Activated CD4-positive, alpha-beta T cell treated with anti-CD3 and anti-CD28 coated beads for 36 hours (primary cell): ENCODE measurements around the gene GRK4. TPM values are rescaled to one million over a fixed set of nuclear protein-coding genes. Genes with fewer than 3 reads are reported as not detected.

ENCODE experiments used
- ATAC-seq: fragments of 200-7000 bp; cut with Tn5 transposase; one replicate; pipeline ENCODE4 v1.10.0; 2021; ENCODE audit warnings: mild to moderate bottlenecking, moderate library complexity
- CTCF ChIA-PET: fragments of 350-600 bp; sonication (Branson Sonifier 250); formaldehyde crosslinking; loops from one replicate; lab custom pipeline; 2021; ENCODE audit warnings: antibody characterized with exemption; lab: Charles Lee
- POLR2A ChIA-PET: fragments of 350-600 bp; sonication (Branson Sonifier 250); formaldehyde crosslinking; loops from one replicate; lab custom pipeline; 2021; ENCODE audit warnings: antibody characterized with exemption, inconsistent platforms; lab: Charles Lee
- DNase-seq: peaks from one replicate; pipeline ENCODE4 v3.0.0-alpha.2; 2020
- H3K27ac Mint-ChIP-seq: one replicate; pipeline ENCODE4 v1.8.0; 2021; ENCODE audit warnings: mixed read lengths
- H3K27me3 Mint-ChIP-seq: one replicate; pipeline ENCODE4 v1.8.0; 2021; ENCODE audit warnings: mixed read lengths
- H3K36me3 Mint-ChIP-seq: one replicate; pipeline ENCODE4 v1.8.0; 2021; ENCODE audit warnings: low read depth, mixed read lengths
- H3K4me1 Mint-ChIP-seq: one replicate; pipeline ENCODE4 v1.8.0; 2021; ENCODE audit warnings: mixed read lengths
- H3K4me3 Mint-ChIP-seq: one replicate; pipeline ENCODE4 v1.8.0; 2021; ENCODE audit warnings: mild to moderate bottlenecking, moderate library complexity, mixed read lengths
- H3K9me3 Mint-ChIP-seq: one replicate; pipeline ENCODE4 v1.8.0; 2021; ENCODE audit warnings: low read depth, mixed read lengths
- intact Hi-C, 2 experiments: fragments of 100-400 bp; cut with DNase I in 1 of 2; cut with micrococcal nuclease in 1 of 2; formaldehyde crosslinking; loops; one replicate each; pipeline versions ENCODE4 v1.14.2 to v1.15.1; 2022 to 2024; cut with DNase I, micrococcal nuclease
- total RNA-seq, 2 experiments: library from RNA; stranded (reverse); gene quantifications; one replicate each; pipeline ENCODE4 v1.2.3, GENCODE V29; 2021

Gene GRK4
- total RNA-seq, 2 experiments from 2014 or later = 2.4 to 2.5 TPM

DNA sequence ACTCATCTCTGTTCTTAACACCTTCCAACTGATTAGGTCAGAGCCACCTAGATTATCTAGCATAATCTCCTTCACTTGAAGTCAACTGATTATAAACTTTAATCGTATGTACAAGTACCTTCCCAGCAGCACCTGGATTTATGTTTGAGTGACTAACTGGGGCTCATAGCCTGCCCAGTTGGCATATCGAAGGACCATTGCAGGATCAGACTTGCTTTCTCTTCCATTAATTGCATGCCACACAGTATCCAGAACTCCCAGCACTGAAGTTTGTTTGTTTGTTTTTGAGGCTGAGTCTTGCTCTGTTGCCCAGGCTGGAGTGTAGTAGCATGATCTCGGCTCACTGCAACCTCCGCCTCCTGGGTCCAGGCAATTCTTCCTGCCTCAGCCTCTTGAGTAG, 27.9 kb downstream of the GRK4 start:
- intact Hi-C loops = no loop called here
- ATAC-seq = no peak
- H3K27me3 Mint-ChIP-seq = peaks cover 5% of the 10 kb centered on the region
- H3K27ac Mint-ChIP-seq = no peak overlapping the region
- CTCF ChIA-PET = interaction anchor here (1.8 kb wide), 1 partner anchor 13 kb away, joined by 7 read pairs; no protein-coding TSS in a partner anchor
- no peaks in the 10 kb centered on the region for H3K9me3 Mint-ChIP-seq
- DNase-seq = no peak
- H3K4me1 Mint-ChIP-seq = no peaks in the 10 kb centered on the region
- no peak overlapping the region for H3K4me3 Mint-ChIP-seq
- POLR2A ChIA-PET = interaction anchor here (0.6 kb wide), 1 partner anchor 288 kb away, joined by 3 read pairs; no protein-coding TSS in a partner anchor
- H3K36me3 Mint-ChIP-seq = no peaks in the 10 kb centered on the region

DNA sequence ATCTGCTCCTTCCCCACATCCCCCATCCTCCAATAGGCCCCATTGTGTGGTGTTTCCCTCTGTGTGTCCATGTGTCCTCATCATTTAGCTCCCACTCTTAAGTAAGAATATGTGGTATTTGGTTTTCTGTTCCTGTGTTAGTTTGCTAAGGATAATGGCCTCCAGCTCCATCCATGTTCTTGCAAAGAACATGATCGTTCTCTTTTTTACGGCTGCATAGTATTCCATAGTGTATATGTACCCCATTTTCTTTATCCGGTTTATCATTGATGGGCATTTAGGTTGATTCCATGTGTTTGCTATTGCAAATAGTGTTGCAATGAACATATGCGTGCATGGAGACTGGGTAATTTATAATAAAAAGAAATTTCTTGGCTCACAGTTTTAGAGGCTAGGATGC, 31.5 kb downstream of the GRK4 start:
- ChIA-PET CTCF (interaction anchor here (1.5 to 1.6 kb wide), 2 partner anchors 17 to 39 kb away, joined by 3 to 5 read pairs; no protein-coding TSS in a partner anchor), POLR2A (no interaction called here)
- H3K36me3 Mint-ChIP-seq = no peaks in the 10 kb centered on the region
- no peak for ATAC-seq
- no peak overlapping the region for H3K4me3 Mint-ChIP-seq
- intact Hi-C loops = no loop called here
- no peak for DNase-seq
- no peak overlapping the region for H3K27ac Mint-ChIP-seq
- no peaks in the 10 kb centered on the region for H3K9me3 Mint-ChIP-seq
- H3K27me3 Mint-ChIP-seq = peaks cover 2% of the 10 kb centered on the region
- H3K4me1 Mint-ChIP-seq = no peaks in the 10 kb centered on the region

DNA sequence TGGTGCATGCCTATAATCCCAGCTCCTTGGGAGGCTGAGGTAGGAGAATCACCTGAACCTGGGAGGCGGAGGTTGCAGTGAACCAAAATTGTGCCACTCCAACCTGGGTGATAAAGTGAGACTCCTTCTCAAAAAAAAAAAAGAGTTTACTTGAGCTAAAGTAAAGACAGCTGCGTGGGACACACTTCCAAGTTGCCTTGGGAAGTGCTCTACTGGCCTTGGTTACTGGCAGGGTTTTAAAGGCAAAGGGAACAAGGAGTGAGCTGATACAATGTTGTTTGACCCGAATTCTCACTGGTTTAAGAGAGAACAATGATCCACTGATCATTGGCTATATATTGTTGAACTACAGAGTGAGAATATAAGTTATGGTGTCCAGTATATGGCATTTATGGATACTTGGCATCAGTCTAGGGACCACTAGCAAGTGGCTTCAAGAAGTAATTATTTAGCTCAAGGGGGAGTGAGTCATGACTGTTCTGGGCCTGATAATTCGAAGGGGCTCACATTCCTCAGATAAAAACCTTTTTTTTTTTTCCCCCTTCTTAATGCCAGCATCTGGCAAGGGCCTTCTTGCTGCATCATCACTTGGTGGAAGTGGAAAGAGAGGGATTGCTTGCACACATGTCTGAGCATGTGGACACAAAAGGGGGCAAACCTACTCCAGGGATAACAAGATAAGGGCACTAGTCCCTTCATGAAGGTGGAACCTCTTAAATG, 32.3 kb downstream of the GRK4 start:
- ATAC-seq (no peak), DNase-seq (no peak)
- no peaks in the 10 kb centered on the region for H3K36me3 Mint-ChIP-seq
- peaks cover 2% of the 10 kb centered on the region for H3K27me3 Mint-ChIP-seq
- no peak overlapping the region for H3K4me3 Mint-ChIP-seq
- intact Hi-C loops = no loop called here
- no peak overlapping the region for H3K27ac Mint-ChIP-seq
- ChIA-PET POLR2A (no interaction called here), CTCF (interaction anchor here (0.7 kb wide), 1 partner anchor 62 kb away, joined by 3 read pairs; no protein-coding TSS in a partner anchor)
- H3K4me1 Mint-ChIP-seq = no peaks in the 10 kb centered on the region
- H3K9me3 Mint-ChIP-seq = no peaks in the 10 kb centered on the region

DNA sequence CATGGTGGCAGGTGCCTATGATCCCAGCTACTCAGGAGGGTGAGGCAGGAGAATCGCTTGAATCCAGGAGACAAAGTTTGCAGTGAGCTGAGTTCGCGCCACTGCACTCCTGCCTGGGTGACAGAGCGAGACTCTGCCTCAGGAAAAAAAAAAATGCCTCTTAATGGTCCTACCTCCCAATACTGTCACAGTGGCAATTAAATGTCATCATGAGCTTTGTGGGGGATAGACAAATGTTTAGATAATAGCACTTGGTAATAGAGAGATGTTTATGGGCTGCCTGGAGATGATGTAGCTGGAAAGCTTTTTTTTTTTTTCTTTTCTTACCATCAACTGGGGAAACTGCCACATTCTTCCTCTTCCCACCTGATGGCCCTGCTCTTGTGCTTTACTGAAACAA, 33.0 kb downstream of the GRK4 start:
- intact Hi-C loops = no loop called here
- POLR2A ChIA-PET = no interaction called here

DNA sequence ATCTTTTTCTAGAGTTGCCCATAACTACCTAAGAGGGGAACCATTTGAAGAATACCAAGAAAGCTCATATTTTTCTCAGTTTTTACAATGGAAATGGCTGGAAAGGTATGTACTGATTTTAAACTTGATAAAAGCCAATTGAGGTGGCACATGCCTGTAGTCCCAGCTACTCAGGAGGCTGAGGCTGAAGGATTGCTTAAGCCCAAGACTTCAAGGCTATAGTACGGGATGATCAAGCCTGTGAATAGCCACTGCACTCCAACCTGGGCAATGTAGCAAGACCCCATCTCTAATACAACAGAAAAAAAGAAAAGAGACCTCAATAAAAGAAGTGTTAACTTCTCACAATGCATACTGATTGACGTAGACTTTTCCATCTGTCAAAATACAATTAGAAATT, 44.4 kb downstream of the GRK4 start:
- H3K36me3 Mint-ChIP-seq = no peaks in the 10 kb centered on the region
- H3K9me3 Mint-ChIP-seq = no peaks in the 10 kb centered on the region
- DNase-seq = no peak
- H3K4me1 Mint-ChIP-seq = peaks cover 13% of the 10 kb centered on the region
- POLR2A ChIA-PET = no interaction called here
- H3K27ac Mint-ChIP-seq = no peak overlapping the region
- CTCF ChIA-PET = interaction anchor here (0.6 to 1.2 kb wide), 2 partner anchors 29 to 30 kb away, joined by 3 read pairs; no protein-coding TSS in a partner anchor
- no peak for ATAC-seq
- intact Hi-C loops = loop anchor here in 1 of 2 experiments (2.0 kb wide), 1 partner anchor 77 kb away; no protein-coding TSS in a partner anchor
- H3K4me3 Mint-ChIP-seq = no peak overlapping the region
- no peaks in the 10 kb centered on the region for H3K27me3 Mint-ChIP-seq

More for the DNA sequence above, 33.0 kb downstream of the GRK4 start:
- Mint-ChIP-seq H3K27me3 (peaks cover 2% of the 10 kb centered on the region), H3K36me3 (no peaks in the 10 kb centered on the region), H3K27ac (no peak overlapping the region), H3K4me1 (no peaks in the 10 kb centered on the region), H3K9me3 (no peaks in the 10 kb centered on the region), H3K4me3 (no peak overlapping the region)
- CTCF ChIA-PET = no interaction called here
- ATAC-seq (no peak), DNase-seq (no peak)

DNA sequence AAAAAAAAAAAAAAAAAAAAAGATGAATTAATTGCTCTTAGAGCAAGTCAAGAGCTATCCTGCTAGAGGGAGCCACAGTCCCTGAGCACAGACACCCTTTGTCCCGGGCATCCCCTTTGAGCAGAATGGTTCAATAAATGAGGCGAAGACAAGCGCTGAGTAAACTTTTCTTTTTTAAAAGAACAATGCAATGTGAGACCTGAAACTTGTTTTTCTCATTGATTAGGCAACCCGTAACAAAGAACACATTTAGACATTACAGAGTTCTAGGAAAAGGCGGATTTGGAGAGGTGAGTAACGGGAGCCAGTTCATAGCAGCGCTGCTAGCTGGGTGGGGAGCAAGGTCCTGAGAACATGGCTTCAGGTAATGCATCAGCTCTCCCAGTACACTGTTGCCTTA, 46.1 kb downstream of the GRK4 start:
- POLR2A ChIA-PET = interaction anchor here (0.5 kb wide), 1 partner anchor 165 kb away, joined by 4 read pairs; no protein-coding TSS in a partner anchor
- H3K4me3 Mint-ChIP-seq = no peak overlapping the region
- CTCF ChIA-PET = interaction anchor here (0.9 to 1.9 kb wide), 3 partner anchors 23 to 98 kb away, joined by 3 to 8 read pairs (median 4); no protein-coding TSS in a partner anchor
- H3K27me3 Mint-ChIP-seq = peaks cover 3% of the 10 kb centered on the region
- no peaks in the 10 kb centered on the region for H3K36me3 Mint-ChIP-seq
- ATAC-seq = peak; percentile 60
- DNase-seq = peak; percentile 64
- no peaks in the 10 kb centered on the region for H3K9me3 Mint-ChIP-seq
- H3K27ac Mint-ChIP-seq = no peak overlapping the region
- intact Hi-C loops = loop anchor here in 1 of 2 experiments (1.0 to 2.0 kb wide), 2 partner anchors 28 to 75 kb away; no protein-coding TSS in a partner anchor
- peaks cover 23% of the 10 kb centered on the region for H3K4me1 Mint-ChIP-seq

DNA sequence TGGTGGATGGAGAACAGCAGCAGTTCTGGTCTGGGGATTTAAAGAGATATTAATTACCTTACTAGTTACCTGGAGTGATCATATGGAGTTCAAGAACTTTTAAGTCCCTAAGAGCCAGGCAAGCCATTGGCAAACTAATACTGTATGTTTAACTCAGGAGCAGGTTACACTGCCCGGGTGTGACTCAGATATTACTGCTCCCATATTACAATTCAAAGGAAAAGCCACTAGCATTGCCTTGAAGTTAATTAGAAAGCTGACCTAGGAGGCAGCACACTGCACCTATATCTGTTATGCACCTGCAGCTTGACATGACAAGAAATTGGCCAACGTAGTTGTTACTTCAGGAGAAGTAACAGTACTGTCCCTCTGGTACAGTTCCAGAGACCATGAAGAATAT, 47.2 kb downstream of the GRK4 start:
- H3K4me1 Mint-ChIP-seq = peaks cover 23% of the 10 kb centered on the region

DNA sequence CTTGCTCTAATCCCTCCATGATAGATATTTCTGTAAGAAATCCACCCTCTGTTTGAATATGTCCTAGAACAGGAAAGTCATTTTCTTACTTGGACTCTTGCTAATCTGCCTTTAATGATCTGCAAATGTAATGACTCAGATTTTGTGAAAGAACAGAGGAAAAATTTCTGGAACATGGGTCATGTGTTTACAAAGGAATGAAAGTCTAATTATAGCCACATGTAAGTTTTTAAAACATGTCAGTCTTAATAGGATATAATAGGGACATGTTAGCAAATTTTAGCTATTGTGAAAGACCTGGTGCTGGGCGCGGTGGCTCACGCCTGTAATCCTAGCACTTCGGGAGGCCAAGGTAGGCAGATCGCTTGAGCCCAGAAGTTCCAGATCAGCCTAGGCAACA, 47.6 kb downstream of the GRK4 start:
- H3K4me3 Mint-ChIP-seq = no peak overlapping the region
- H3K9me3 Mint-ChIP-seq = no peaks in the 10 kb centered on the region
- no peaks in the 10 kb centered on the region for H3K36me3 Mint-ChIP-seq
- no peak for DNase-seq
- ATAC-seq = no peak
- CTCF ChIA-PET = interaction anchor here (0.6 kb wide), 1 partner anchor 37 kb away, joined by 3 read pairs; no protein-coding TSS in a partner anchor
- intact Hi-C loops = no loop called here
- POLR2A ChIA-PET = no interaction called here
- H3K27ac Mint-ChIP-seq = no peak overlapping the region
- H3K4me1 Mint-ChIP-seq = peaks cover 23% of the 10 kb centered on the region
- peaks cover 3% of the 10 kb centered on the region for H3K27me3 Mint-ChIP-seq

More for the DNA sequence above, 47.2 kb downstream of the GRK4 start:
- ChIA-PET POLR2A (interaction anchor here (0.7 kb wide), 1 partner anchor 75 kb away, joined by 3 read pairs; no protein-coding TSS in a partner anchor), CTCF (interaction anchor here (0.6 kb wide), 1 partner anchor 36 kb away, joined by 3 read pairs; no protein-coding TSS in a partner anchor)
- no peaks in the 10 kb centered on the region for H3K36me3 Mint-ChIP-seq
- intact Hi-C loops = no loop called here
- peaks cover 3% of the 10 kb centered on the region for H3K27me3 Mint-ChIP-seq
- DNase-seq = no peak
- no peak overlapping the region for H3K27ac Mint-ChIP-seq
- no peaks in the 10 kb centered on the region for H3K9me3 Mint-ChIP-seq
- ATAC-seq = no peak
- no peak overlapping the region for H3K4me3 Mint-ChIP-seq

DNA sequence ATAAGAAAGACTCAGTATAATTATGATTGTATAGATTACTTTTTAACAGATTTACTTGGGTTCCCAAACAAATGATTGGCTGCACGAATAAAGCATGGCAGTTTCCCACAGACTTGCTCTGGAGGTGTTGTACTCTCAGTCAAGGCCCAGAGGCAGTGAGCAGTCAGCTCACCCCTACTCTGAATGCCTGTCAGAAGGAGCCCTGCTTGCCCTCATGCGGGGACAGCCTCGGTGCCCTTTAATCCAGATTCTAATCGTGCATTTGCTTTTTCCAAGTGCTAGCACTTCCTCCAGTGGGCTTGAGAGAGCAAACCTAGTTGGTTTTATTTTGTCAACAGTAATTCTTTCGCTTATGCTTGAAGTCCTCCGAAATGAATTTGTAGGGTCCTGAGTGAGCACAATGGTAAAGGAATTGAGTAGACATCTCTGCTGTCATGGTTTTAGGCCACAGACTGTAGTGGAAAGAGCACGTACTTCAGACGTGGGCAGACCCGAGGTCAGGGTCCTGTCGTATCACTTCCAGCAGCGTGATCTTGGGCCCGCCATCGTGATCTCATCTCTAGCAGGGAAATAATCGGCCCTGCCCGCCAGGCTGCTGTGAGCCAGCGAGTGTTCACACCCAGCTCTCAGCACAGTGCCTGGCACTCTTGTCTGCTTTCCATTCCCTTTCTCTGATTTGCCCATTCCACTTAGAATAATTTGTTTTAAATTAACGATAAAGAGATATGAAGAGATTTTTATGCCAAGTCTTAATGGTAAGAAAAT, 48.3 kb downstream of the GRK4 start:
- intact Hi-C loops = no loop called here
- Mint-ChIP-seq H3K27me3 (peaks cover 3% of the 10 kb centered on the region), H3K36me3 (no peaks in the 10 kb centered on the region), H3K9me3 (no peaks in the 10 kb centered on the region), H3K4me1 (peaks cover 23% of the 10 kb centered on the region), H3K4me3 (no peak overlapping the region), H3K27ac (no peak overlapping the region)
- ATAC-seq (no peak), DNase-seq (no peak)
- POLR2A ChIA-PET = no interaction called here
- CTCF ChIA-PET = no interaction called here

DNA sequence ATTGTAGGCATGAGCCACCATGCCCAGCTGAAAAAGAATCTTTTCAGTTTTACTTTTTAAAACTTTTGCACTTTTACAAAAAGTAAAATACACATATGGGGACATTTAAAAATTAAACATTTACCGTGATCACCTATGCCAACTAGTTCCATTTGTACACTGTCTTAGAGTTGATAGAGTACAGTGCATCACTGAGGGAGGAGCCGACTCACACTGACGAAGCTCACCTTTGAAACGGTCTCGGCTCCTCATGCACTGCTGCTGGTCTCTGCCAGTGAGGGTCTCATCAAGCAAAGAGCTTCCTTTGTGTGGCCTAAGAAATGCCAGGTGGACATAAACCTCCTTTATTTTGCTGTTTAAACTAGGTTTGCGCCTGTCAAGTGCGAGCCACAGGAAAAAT, 50.0 kb downstream of the GRK4 start:
- Mint-ChIP-seq H3K36me3 (no peaks in the 10 kb centered on the region), H3K9me3 (no peaks in the 10 kb centered on the region), H3K27ac (peak overlapping the region; percentile 51), H3K27me3 (peaks cover 3% of the 10 kb centered on the region), H3K4me3 (no peak overlapping the region), H3K4me1 (peaks cover 23% of the 10 kb centered on the region)
- CTCF ChIA-PET = interaction anchor here (0.7 to 1.3 kb wide), 5 partner anchors 35 to 206 kb away, joined by 3 to 5 read pairs (median 4); partner anchors contain the start of gene GRK4
- POLR2A ChIA-PET = interaction anchor here (0.6 to 0.9 kb wide), 4 partner anchors 50 to 474 kb away, joined by 3 to 4 read pairs (median 4); partner anchors contain the start of genes GRK4 and NOP14
- no peak for ATAC-seq
- intact Hi-C loops = no loop called here
- DNase-seq = no peak

DNA sequence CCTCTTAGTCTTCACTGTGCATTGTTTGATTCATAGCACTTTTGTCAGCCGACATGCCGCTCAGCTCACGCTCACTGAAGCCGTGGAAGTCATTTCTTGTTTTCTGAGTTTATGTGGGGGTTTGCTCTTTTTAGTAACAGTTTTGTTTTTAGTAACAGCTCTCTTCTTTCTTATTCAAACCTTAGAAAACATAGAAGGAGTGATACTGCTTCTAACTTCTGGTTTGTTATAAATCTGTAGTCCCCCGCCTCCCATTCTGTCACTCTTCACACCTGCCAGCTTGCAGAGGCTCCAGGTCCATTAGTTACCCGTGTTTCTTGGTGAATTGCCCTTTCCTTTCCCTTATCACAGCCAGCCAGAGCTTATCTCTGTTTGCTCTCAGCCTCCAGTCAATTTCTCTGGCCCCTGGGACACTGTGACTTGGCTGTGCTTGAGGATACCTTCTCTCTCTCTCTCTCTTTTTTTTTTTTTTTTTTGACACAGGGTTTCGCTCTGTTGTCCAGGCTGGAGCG, 50.5 kb downstream of the GRK4 start:
- intact Hi-C loops = no loop called here
- Mint-ChIP-seq H3K27me3 (peaks cover 3% of the 10 kb centered on the region), H3K4me3 (no peak overlapping the region), H3K27ac (peak overlapping the region; percentile 51), H3K4me1 (peaks cover 23% of the 10 kb centered on the region), H3K36me3 (no peaks in the 10 kb centered on the region), H3K9me3 (no peaks in the 10 kb centered on the region)
- ChIA-PET POLR2A (interaction anchor here (0.6 to 0.9 kb wide), 7 partner anchors 24 to 475 kb away, joined by 3 to 10 read pairs (median 4); partner anchors contain the start of genes GRK4 and NOP14), CTCF (interaction anchor here (0.6 to 1.3 kb wide), 5 partner anchors 36 to 198 kb away, joined by 3 to 5 read pairs (median 4); partner anchors contain the start of gene GRK4)
- ATAC-seq (peak; percentile 91), DNase-seq (peak; percentile 76)
